Activated CD4-positive, alpha-beta T cell treated with anti-CD3 and anti-CD28 coated beads, Interleukin-2, amount 50 U/mL, for 4 hours (primary cell): Measurements from ENCODE around the gene HOXD1.

Experiments used
- DNase-seq, 2 experiments: peaks; one replicate each; pipeline ENCODE4 v3.0.0-alpha.2; 2020

The HOXD1 gene

GRCh38 chr2:176187899-176188773 is at the start of gene HOXD1:
TSS of gene HOXD1 (plus strand) at chr2:176188668. CDS start at chr2:176188802, 134 bp downstream.
- no peak for DNase-seq

- DNase-seq = no peak
Observed at GRCh38 chr2:176138923-176139660, 49.4 kb upstream of the HOXD1 start.

DNA sequence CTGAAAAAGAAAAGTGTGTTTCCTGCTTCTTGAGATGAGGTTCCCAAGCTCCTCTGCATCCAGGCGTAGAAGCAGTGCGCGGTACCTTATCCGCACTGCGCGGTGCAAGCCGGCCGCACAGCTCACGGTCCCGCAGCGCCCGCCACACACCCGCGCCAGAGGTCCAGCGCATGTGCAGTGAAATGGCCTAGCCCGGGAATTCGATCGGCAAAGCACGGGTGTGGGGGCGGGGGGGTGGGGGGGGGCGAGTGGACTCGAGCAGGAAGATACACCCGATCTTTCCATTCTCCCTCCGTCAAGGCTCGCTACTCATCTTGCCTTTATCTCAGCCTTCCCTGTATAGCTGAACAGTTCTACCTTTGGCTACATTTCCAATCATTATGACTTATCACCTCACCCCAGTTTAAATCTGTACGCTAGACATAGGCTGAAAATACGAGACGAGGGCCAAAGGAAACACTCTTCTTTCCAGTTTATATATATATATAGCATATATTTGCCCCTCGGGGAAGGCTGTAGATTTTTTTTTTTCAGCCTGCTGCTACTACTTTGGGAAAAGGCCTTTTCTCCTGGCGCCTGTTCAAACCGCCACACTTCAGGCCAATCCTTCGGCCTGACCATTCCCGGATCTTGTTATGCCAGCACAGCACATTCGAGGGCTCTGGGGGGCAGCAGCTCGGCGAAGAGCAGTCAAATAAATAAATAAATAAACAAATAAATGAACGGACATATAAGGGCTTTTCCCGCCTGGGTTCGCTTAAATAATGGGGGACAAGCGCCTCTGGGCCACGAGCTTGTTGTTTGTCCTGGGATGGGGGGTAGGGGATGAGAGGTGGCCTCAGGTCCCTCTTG is 48.6 kb upstream of the HOXD1 start:
- no peak for DNase-seq

GRCh38 chr2:176140513-176141317 is 47.8 kb upstream of the HOXD1 start:
- peak; percentile 24 to 34 for DNase-seq

DNA sequence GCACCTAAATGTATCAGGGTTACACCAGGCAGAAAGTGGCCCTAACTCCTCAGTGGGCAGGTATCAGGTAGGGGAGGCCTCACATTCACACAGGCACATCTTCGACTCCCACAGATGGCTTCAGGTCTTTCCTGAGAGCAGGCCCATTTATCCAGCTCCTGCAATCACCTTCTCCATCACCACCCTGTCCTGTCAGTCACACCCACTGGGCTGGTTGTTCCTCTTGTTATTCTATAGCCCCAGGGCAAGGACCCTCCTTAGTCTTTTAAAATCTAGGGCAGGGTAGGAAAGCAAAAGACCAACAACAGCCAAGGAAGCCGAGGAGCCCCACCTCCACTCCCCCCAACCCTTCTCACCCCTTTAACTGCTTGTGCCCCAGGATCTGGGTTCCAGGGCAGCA is 46.2 kb upstream of the HOXD1 start:
- DNase-seq = no peak

GRCh38 chr2:176145085-176145969 is 43.1 kb upstream of the HOXD1 start:
- no peak for DNase-seq

- DNase-seq = no peak
Observed at GRCh38 chr2:176146101-176146500, 42.4 kb upstream of the HOXD1 start.

DNA sequence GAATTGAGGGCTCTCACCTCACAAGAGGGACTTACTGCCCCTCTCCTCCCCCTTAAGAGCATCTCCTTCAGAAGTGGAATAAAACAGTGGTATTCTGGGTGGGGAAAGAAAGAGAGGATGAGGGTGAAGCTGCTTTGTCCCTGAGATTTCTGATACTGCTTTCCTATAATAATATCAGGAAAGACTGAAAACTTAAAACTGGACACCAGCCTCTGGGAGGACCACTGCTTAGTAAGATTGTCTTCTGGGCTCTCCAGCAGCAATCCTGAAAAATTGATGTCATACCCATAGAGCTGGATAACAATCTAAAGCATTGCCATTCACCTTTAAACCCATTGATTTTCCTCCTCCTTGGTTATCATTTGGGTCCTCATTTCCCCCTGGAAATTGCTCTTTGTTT is 41.8 kb upstream of the HOXD1 start:
- no peak for DNase-seq

- no peak for DNase-seq
Observed at GRCh38 chr2:176147210-176147799, 41.2 kb upstream of the HOXD1 start.

- no peak for DNase-seq
Observed at GRCh38 chr2:176147800-176148496, 40.5 kb upstream of the HOXD1 start.

GRCh38 chr2:176148751-176149421 is 39.6 kb upstream of the HOXD1 start:
- DNase-seq = no peak

- DNase-seq = no peak
Observed at GRCh38 chr2:176149481-176149938, 39.0 kb upstream of the HOXD1 start.

- DNase-seq = no peak
Observed at GRCh38 chr2:176149939-176150583, 38.4 kb upstream of the HOXD1 start.

DNA sequence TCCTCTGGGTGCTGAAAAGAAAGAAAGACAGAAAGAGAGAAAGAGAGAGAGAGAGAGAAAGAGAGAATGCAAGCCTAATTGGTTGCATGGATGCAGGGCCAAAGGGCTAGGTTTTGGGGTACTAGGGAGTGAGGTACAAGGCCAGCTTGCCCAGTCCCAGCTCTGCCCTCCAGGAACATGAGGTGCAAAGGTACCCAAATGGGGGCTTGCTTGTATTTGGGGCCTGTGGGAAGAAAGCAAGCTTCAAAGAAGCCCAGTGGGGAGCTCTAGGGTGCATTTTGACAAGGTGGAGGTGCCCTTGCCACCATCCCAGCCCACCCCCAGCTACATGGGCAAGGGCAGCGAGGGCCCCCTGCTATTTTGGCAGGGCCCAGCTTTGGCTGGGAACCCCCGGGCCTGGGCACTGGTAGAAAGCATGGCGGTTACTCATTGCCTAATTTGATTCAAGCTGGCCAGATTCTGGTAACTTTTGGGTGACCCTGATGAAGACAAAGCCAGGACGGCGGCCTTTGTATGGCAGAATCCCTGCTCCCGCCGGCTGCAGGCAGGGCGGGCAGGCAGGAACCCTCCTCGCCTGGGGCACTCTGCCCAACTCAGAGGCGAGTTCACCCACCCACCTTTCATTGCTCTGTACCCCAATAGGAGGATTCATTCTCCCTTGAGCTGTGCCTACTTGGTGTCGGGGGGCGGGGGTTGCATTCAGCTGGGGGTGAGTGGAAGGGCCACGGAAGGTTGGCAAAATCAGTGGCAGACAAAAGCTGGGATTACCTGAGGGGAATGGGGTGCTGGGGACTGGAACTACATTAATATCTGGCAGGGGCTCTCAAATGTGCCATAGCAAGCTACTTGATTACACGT is 37.7 kb upstream of the HOXD1 start:
- DNase-seq = no peak

DNA sequence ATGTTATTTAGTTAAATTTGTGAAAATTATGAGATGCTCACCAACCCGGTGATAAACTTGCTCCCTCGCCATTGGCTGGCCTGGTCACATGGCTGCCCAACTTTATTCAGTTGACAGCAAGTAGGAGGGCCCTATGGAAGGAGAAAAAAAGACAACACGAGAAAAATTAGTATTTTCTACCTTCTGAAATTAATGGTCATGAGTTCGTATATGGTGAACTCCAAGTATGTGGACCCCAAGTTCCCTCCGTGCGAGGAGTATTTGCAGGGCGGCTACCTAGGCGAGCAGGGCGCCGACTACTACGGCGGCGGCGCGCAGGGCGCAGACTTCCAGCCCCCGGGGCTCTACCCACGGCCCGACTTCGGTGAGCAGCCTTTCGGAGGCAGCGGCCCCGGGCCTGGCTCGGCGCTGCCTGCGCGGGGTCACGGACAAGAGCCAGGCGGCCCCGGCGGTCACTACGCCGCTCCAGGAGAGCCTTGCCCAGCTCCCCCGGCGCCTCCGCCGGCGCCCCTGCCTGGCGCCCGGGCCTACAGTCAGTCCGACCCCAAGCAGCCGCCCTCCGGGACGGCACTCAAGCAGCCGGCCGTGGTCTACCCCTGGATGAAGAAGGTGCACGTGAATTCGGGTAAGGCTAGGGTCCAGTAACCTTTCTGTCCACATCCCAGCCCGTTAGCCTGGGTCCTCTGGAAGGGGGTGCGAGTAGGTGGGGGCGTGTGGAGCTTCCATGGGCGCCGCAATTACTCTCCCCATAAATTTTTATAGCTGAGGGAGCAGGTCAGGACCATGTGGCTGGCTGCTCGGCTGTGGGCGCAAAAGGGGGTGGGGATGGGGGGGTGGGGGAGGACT is 36.8 kb upstream of the HOXD1 start, which contains the start of gene HOXD4:
Gene HOXD4 (plus strand): TSS at position 109 of the 846 bp plus-strand sequence. CDS start 84 bp downstream, at position 193.
- DNase-seq = no peak

DNA sequence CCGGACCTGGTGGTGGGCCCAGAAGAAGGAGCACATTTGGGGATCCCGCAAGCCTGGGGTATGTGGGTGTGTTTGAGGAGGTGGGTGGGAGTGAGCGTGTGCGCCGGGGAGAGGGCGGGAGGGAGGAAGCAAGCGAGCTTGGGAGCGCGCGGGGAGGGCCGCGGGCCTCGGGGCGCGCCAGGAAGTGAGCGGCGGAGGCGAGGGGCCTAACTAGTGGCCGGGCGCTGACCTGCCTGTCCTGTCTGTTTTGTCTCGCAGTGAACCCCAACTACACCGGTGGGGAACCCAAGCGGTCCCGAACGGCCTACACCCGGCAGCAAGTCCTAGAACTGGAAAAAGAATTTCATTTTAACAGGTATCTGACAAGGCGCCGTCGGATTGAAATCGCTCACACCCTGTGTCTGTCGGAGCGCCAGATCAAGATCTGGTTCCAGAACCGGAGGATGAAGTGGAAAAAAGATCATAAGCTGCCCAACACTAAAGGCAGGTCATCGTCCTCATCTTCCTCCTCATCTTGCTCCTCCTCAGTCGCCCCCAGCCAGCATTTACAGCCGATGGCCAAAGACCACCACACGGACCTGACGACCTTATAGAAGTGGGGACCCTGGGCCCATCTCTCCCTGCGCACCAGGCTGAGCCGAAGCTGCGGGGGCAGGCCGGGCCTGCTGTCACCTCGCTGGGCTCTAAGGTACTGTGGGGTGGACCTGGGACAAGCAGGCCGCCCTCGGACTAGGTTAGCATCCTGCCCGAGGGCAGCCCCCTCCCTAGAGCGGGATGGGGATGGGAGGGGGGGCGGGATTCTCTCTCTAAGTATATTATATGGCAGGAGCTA is 35.9 kb upstream of the HOXD1 start:
- DNase-seq = no peak
